ENCODE measurements around the gene HNRNPA3. TPM values are rescaled to one million over a fixed set of nuclear protein-coding genes. Genes with fewer than 3 reads are reported as not detected.

Gene HNRNPA3
- total and polyA plus RNA-seq, 2 of the 13 experiments (the other 11 are each of a cell fraction or from before 2014, with no cell fraction given): 73.3 to 97.7 TPM

GRCh38 chr2:177257471-177257870 lies 44.9 kb downstream of the HNRNPA3 start (continued):
- TF ChIP-seq ZSCAN5A (CRISPR knock-in tag; IDR thresholded peaks at IDR 0.05; ENCODE audit: borderline replicate concordance) (0 out of 2 replicates have a peak, but pooled peaks have one; percentile 49), ZSCAN31 (CRISPR knock-in tag; IDR thresholded peaks at IDR 0.05; ENCODE audit: low read depth) (0 out of 2 replicates have a peak, but pooled peaks have one; percentile 11), REPIN1 (CRISPR knock-in tag; IDR thresholded peaks at IDR 0.05; ENCODE audit: borderline replicate concordance, low read depth) (peak; percentile 39; the same call in 1 of the 2 replicates), ZNF678 (CRISPR knock-in tag; IDR thresholded peaks at IDR 0.05) (no peak), POLR2A (IDR thresholded peaks at IDR 0.05; ENCODE audit: insufficient read depth in 1 of 2, low read depth in 2 of 2, low read length in 2 of 2) (peak in 1 of 2 experiments; percentile 5; a peak in 1 of 4 replicates), ZNF850 (CRISPR knock-in tag; conservative IDR thresholded peaks at IDR 0.05) (0 out of 2 replicates have a peak, but pooled peaks have one; percentile 36), PCBP1 (IDR thresholded peaks at IDR 0.05; ENCODE audit: borderline replicate concordance, low read depth, low read length) (no peak), POLR2AphosphoS2 (IDR thresholded peaks at IDR 0.05; ENCODE audit: low read depth, low read length) (0 out of 2 replicates have a peak, but pooled peaks have one; percentile 26), ZNF547 (CRISPR knock-in tag; IDR thresholded peaks at IDR 0.05) (no peak), ZBTB21 (CRISPR knock-in tag; IDR thresholded peaks at IDR 0.05) (no peak), SIN3B (IDR thresholded peaks at IDR 0.05; ENCODE audit: low read length) (no peak), JDP2 (CRISPR knock-in tag; IDR thresholded peaks at IDR 0.05; ENCODE audit: borderline replicate concordance) (no peak)

DNA sequence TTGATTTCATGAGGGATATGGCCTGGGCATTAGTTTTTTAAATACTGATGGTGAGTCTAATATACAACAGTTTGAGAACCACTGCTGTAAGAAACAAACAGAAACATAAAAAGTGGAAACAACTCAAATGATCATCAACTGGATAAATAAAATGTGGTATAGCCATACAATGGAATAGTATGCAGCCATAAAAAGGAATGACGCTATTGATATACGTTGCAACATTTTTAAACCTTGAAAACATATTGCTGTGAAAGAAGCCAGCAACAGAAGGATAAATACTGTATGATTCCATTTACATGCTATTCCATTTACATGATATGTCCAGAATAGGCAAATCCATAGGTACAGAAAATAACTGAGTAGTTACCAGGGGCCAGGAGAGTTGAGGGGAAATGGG lies 45.5 kb downstream of the HNRNPA3 start:
- POLR2A ChIA-PET: interaction anchor here (1.9 kb wide), 1 partner anchor 46 kb away, joined by 5 read pairs; the partner anchor contains the start of gene HNRNPA3
- Histone ChIP-seq H3K9ac (ENCODE audit: insufficient read depth, low read depth, low read length) (no peak overlapping the region), H4K20me1 (ENCODE audit: insufficient read depth, low read length) (peaks cover 99% of the 10 kb centered on the region), H3K36me3 (replicated peaks in 1 of 2; ENCODE audit: control insufficient read depth in 1 of 2, insufficient read depth in 2 of 2, low read length in 2 of 2) (peaks cover 0 to 36% of the 10 kb centered on the region in 2 experiments; a peak in 4 of 5 replicates), H3K9me3 (ENCODE audit: low read length) (no peaks in the 10 kb centered on the region), H3K4me2 (ENCODE audit: low read depth, low read length) (peak overlapping the region; percentile 96), H3K4me1 (ENCODE audit: insufficient read depth, low read length) (peaks cover 86% of the 10 kb centered on the region), H2AFZ (ENCODE audit: low read length) (no peak overlapping the region), H3K27me3 (ENCODE audit: control insufficient read depth in 1 of 2, insufficient read depth in 2 of 2, low read length in 2 of 2) (no peaks in the 10 kb centered on the region; a peak in 1 of 5 replicates), H3K27ac (ENCODE audit: extremely low read length, insufficient read depth, low read length) (peak overlapping the region; percentile 36), H3K4me3 (replicated peaks in 1 of 3; ENCODE audit: insufficient read depth in 1 of 3, low read depth in 2 of 3, low read length in 3 of 3) (0 out of 6 replicates have a peak overlapping the region, but pooled peaks of 2 of the 3 experiments have one; percentile 13 to 43), H3K79me2 (ENCODE audit: insufficient read depth, low read length) (peaks cover 99% of the 10 kb centered on the region)
- FAIRE-seq (no peak), ATAC-seq (no peak), DNase-seq (ENCODE audit: low spot score) (no peak)
- intact Hi-C loops (cut with micrococcal nuclease; ENCODE audit: unreplicated experiment): no loop called here
- 75% methylated on average over 2 of the region's 2 CpGs for WGBS (ENCODE audit: low lambda C conversion rate)
- CTCF ChIA-PET (ENCODE audit: low intra/inter-chr PET ratio, low total read pairs): no interaction called here
- BruUV-seq (replicated peaks): no TSS peak
- TF ChIP-seq KDM5A (IDR thresholded peaks at IDR 0.05; ENCODE audit: borderline replicate concordance, low read length) (0 out of 2 replicates have a peak, but pooled peaks have one; percentile 32), POLR2AphosphoS2 (IDR thresholded peaks at IDR 0.05; ENCODE audit: low read depth, low read length) (0 out of 2 replicates have a peak, but pooled peaks have one; percentile 8), ZNF260 (CRISPR knock-in tag; IDR thresholded peaks at IDR 0.05; ENCODE audit: borderline replicate concordance, low read depth) (0 out of 2 replicates have a peak, but pooled peaks have one; percentile 76), ZFY (CRISPR knock-in tag; IDR thresholded peaks at IDR 0.05) (no peak), POLR2A (IDR thresholded peaks at IDR 0.05; ENCODE audit: insufficient read depth in 1 of 2, low read depth in 2 of 2, low read length in 2 of 2) (peak in 1 of 2 experiments; percentile 21; a peak in 1 of 4 replicates), CENPX (CRISPR knock-in tag; IDR thresholded peaks at IDR 0.05) (no peak), HDAC1 (CRISPR knock-in tag; IDR thresholded peaks at IDR 0.05) (0 out of 2 replicates have a peak, but pooled peaks have one; percentile 8), CREM (IDR thresholded peaks at IDR 0.05) (no peak), CREM (CRISPR knock-in tag; IDR thresholded peaks at IDR 0.05) (no peak), ZNF3 (CRISPR knock-in tag; IDR thresholded peaks at IDR 0.05) (peak; percentile 29; the same call in 1 of the 2 replicates)
- TF ChIP-seq, protein P1, sequence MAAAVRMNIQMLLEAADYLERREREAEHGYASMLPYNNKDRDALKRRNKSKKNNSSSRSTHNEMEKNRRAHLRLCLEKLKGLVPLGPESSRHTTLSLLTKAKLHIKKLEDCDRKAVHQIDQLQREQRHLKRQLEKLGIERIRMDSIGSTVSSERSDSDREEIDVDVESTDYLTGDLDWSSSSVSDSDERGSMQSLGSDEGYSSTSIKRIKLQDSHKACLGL (CRISPR knock-in tag; IDR thresholded peaks at IDR 0.05): no peak
- in situ Hi-C loops (cut with HindIII; ENCODE audit: extremely low pct_ligation_motif_present, low pct_unique_long_range_greater_than_20kb): no loop called here

Data from HepG2 (cell line).